Fibroblast of lung (primary cell): ENCODE measurements around the gene ARPC2.

Experiments used
- EZH2 ChIP-seq: IDR thresholded peaks from 2 replicates; pipeline ENCODE4 v1.5.1; 2012; ENCODE audit warnings: low read length, control low read depth, mild to moderate bottlenecking; ENCODE audit errors: missing control alignments
- TF ChIP-seq, protein P1 (sequence below), 2 donors: IDR thresholded peaks in 1 of 2; conservative IDR thresholded peaks in 1 of 2; 1 replicate in 1 of 2; 2 replicates in 1 of 2; pipeline ENCODE4 v1.5.1; 2011 to 2012; ENCODE audit warnings: low read length in 2 of 2, control low read depth in 1 of 2, inconsistent platforms in 1 of 2, low read depth in 1 of 2, mild to moderate bottlenecking in 1 of 2

DNA sequence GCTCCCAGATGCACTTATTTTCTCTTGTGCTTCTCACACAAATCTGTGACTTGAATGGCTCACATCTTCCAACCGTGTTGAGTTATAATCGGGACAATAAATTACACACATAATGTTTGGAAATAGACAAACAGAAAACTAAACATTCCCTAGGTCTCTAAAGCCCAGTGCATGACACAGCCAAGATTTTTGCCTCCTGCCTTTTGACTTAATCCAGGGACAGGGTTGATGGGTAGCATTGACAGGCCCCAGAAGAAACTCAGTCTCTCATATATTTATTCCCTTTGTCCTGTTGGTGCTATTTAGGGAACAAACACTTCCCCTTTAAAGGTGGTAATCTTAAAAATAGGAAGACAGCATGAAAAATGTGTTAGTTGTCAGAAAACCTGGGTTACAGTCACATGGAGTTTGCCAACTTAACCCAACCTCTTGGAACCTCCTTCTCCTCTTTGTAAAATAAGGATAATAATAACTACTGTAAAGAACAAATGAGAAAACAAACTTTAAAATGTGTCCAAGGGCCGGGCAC is 24.0 kb upstream of the ARPC2 start:
- TF ChIP-seq, protein P1, sequence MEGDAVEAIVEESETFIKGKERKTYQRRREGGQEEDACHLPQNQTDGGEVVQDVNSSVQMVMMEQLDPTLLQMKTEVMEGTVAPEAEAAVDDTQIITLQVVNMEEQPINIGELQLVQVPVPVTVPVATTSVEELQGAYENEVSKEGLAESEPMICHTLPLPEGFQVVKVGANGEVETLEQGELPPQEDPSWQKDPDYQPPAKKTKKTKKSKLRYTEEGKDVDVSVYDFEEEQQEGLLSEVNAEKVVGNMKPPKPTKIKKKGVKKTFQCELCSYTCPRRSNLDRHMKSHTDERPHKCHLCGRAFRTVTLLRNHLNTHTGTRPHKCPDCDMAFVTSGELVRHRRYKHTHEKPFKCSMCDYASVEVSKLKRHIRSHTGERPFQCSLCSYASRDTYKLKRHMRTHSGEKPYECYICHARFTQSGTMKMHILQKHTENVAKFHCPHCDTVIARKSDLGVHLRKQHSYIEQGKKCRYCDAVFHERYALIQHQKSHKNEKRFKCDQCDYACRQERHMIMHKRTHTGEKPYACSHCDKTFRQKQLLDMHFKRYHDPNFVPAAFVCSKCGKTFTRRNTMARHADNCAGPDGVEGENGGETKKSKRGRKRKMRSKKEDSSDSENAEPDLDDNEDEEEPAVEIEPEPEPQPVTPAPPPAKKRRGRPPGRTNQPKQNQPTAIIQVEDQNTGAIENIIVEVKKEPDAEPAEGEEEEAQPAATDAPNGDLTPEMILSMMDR (conservative IDR thresholded peaks at IDR 0.05 in 1 of 2, IDR thresholded peaks at IDR 0.05 in 1 of 2; ENCODE audit: low read depth in 1 of 2, low read length in 2 of 2) = no peak
- no peak for TF ChIP-seq EZH2
